GM15510 (cell line): ENCODE measurements around the gene FGD5.

Experiments used
- POLR2A ChIP-seq: IDR thresholded peaks from 3 replicates; pipeline ENCODE4 v1.6.1; 2011; ENCODE audit warnings: borderline replicate concordance; ENCODE audit not compliant: insufficient read length; ENCODE audit errors: extremely low read depth

Gene FGD5

DNA sequence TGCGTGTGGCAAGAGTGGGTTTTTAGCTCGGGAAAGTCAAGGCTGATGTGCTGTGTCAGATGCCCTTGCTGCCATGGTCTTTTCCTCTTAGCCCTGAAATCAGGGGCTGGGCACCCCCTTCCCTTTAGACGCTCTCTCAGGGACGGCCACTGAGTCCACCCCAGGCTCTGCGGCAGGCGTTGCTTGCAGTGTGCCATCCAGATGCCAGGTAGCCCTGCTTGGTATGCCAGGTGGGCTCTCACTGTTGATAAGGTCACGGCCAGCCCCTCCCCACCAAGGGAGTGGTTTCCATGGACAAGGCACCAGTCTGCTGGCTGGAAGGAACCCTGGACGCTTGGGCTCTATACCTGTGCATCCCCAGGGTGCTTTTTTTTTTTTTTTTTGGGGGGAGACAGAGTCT, 24.6 kb downstream of the FGD5 start:
- TF ChIP-seq POLR2A = no peak

DNA sequence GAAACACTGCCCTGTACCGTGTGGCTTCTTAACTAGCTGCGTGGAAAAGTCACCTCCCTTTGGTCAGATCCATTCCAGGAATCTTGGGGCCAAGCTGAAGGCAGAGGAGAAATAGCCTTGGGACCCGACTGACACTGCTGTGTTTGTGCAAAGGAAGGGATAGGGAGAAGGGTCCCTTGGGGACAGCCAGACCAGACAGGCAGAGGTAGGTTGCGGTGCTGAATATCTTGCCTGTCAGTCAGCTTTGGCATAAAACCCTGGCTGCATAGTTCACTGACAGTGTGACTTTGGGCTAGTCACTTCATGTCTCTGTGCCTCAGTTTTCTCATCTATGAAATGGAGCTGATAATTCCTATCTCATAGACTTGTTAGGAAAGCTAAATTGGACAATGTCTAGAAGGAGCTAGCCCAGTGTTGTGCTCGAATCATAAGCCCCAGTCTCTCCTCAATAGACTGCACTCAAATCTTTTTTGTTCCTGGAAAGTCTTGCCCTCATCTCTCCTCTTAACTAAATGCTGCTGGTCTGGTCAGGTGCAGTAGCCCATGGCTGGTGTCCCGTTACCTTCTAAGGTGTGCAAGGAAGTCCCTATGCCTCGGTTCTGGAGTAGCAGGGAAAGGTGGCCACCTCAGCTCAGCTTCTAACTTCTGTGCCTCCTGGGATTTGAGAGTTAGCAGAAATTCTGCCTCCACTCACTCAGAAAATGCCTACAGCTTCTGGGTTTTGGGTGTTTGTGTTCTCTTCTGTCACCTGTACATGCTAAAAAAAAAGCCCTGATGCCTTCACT, 25.8 kb downstream of the FGD5 start:
- no peak for TF ChIP-seq POLR2A

DNA sequence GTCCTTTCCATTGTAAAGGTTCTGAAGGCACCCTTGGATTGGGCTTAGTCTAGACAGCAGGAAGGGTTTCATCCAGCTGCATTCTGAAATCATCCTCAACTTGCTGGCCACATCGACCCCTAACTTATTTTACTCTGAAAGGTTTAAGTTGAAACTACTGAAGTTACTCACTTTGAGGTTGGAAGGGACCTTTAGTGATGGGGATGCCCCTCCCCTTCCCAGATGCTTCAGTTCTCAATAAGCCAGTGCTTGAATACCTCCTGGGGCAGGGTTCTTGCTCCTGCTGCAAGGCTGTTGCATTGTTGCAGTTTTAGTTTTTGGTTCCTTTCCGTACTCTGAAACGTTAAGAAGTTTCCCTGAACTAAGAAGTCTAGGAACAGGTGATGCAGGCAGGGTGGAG, 26.4 kb downstream of the FGD5 start:
- TF ChIP-seq POLR2A = no peak

DNA sequence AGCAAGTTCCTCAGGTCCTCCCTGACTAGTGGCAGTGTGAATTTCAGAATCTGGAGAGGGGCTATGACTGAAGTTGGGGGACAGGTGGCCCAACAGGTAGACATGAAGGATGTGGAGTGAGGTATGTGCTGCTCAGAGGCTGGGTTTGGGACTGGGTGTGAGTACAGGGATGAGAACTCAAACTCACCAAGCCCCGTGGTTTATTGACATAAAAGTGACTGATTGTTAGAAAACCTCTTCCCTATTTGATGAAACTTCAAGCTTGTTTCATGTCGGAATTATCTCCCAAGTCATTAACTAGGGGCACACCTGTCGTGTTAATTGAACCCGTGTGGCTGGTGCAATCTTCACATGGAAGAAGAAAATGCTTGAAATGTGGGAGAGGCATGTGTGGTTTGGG, 27.1 kb downstream of the FGD5 start:
- no peak for TF ChIP-seq POLR2A

DNA sequence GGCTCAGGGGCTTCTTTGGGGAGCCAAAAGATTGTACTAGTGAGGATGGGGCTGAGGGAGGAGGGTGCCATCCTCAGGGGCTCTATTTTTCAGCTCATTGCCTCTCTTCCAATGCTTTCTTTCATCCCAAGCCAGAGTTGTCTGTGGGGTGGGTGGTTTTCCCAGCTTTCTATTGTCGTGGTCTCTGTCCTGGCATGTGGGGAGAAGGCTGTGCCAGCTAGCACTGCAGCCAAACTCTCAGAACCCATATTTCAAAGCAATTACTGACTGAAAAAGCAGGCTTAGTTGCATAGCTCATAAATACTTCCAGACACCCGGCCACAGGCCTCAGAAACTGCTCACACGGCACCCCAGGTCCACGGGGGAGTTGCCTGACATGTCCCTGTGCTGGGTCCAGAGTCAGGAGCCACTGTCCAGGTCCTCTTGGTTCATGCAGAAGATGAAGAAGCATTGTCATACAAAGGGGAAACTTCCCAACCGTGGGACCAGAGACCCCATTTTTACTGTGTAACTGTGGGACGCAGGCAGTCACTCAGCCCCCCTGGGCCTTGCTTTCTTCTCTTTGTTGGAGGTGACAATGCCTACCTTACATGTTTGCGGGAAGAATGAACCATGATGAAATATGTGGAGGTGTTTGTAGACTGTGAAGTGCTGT, 27.6 kb downstream of the FGD5 start:
- TF ChIP-seq POLR2A = no peak

DNA sequence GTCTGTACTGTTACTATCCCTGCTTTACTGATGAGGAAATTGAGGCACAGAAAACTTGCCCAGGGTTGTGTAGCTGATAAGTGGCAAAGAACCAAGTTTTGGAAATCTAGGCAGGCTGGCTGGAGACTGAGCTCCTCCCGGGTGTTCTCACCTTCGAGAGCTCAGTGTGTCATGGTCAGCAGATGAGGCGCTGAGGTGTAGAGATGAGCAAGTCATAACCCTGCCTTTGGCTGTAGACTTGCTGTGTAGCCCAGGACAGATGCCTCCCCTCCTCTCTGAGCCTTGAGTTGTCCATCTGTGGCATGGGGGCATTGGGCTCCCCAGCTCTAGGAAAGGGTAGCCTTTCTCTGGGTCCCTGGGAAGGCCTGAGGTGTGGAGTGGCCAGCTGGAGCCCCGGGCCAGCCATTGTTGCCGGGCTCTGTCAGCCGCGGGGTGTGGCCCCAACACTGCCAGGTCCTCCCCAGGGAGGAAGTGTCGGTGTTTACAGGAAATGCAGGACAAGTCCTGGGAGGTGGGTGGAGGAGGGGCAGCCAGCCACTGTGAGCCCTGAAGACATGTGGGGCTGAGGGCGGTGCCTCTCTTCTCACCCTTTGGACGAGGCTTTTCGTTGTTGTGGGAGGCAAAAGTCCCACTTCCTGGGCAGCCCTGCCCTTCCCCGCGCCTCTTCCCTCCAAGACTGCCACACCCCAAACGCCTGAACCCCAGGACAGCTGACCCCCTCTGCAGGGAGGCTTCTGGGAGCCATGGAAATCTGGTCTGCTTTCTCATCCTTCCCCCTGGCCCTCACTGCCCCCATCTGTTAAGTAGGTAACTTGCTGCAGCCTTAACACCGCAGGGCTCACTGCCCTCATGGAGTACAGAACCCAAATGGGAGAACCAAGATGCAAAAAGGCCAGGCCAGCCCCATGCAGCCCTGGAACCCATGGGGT, 29.1 kb downstream of the FGD5 start:
- no peak for TF ChIP-seq POLR2A

DNA sequence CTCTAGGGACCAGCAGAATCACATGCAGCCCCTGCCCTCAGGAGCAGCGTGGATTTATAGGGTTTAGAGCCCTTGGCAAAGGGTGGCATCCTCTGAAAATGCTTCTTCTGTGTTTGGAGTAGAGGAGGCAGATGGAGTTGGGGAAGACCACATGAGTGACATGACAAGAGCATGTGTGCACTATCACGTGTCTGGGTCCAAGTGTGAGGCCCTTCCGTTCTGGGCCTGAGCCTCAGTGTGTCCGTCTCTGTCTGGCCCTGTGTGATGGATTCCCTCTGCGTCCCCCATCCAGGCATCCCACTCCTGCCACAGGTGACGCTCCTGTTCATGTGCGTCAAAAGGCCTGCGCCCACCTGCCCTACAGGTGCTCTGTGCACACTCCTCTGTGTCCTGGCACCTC, 30.1 kb downstream of the FGD5 start:
- TF ChIP-seq POLR2A = no peak

DNA sequence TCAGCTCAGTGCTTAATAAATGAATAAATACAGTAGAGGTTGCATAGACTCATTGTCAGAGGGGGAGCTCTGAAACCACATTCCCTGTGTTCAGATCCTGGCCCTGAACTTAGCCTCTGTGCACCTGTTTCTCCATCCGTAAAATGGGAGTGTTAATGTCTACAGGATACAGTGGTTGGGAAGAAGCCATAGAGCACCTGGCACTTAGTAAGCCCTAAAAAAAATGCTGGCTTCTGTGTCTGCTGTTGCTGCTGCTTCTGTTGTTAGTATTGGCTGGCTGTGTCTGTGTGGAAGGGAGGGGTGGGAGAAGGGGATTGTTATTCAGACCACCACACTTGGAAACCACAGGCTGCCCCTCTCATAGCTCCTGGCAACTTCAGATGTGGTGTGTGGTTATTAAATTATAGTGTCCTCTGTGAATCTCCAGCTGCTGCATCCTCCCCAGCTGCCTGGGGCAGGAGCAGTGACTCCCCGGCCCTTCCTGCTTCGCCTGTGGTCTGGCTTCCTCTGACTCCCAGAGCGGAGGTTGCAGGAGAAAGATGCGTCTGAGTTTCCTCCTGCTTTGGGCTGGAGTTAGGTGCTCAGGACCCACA, 31.0 kb downstream of the FGD5 start:
- no peak for TF ChIP-seq POLR2A

DNA sequence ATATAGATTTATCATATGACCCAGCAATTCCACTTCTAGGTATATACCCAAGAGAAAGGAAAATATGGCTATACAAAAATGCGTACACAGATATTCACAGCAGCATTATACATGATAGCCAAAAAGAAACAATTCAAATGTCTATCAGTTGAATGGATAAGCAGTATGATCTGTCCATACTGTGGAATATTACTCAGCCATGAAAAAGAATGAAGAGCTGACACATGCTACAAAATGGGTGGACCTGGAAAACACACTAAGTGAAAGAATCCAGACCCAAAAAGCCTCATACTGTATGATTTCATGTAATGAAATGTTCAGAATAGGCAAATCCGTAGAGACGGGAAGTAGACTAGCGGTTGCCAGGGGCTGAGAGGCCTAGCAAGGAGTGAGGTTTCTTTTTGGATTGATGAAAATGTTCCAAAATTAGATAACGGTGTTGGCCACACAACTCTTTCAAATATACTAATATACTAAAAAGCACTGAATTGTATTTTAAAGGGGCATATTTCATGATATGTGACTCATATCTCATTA, 33.4 kb downstream of the FGD5 start:
- TF ChIP-seq POLR2A = no peak

DNA sequence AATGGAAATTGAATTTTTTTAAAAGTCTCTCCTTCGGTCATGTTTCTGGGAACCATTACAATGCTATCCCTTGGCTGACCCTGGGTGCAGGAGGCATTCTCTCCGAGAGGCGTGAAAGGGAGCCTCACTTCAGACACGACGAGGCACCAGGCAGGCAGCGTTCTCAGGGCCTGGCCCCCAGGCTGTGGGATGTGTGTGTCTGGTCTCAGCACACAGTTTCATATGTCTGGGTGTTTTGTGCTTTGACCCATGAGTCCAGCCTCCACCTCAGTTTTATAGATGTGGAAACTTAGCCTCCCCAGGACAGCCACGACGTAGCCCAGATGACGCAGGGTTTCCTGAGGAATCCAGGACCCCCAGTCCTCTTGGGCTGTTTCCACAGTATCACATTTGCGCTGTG, 34.0 kb downstream of the FGD5 start:
- no peak for TF ChIP-seq POLR2A

DNA sequence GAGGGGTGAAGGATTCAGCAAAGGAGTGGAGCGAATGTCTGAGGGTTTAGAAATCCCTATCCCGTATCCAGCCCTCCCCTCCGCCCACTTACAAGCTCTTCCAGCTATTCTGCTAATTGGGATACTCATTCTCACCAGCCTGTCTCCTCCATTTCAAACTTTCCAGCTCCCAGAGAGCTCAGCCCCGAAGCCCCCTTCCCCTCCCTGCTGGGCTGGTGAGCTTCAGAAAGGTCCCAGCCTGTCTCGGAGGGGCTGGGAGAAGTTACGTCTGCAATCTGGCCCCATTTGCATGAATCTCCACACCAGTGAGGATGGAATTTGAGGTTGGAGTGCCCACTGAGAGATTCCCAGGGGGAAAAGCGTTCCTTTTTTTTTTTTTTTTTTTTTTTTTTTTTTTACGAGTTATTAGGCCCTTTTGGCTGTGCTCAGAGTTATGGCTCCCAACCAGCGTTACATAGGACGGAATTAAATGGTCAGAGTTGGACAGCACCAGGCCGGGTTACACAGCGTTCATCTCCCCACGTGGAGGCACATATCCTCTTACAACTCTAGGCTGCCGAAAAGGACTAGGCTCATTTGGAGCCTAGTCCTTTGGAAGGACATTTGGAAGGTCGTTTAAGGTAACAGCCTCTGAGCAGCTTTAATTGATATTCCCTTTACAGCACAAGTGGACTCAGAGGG, 34.6 kb downstream of the FGD5 start:
- no peak for TF ChIP-seq POLR2A

DNA sequence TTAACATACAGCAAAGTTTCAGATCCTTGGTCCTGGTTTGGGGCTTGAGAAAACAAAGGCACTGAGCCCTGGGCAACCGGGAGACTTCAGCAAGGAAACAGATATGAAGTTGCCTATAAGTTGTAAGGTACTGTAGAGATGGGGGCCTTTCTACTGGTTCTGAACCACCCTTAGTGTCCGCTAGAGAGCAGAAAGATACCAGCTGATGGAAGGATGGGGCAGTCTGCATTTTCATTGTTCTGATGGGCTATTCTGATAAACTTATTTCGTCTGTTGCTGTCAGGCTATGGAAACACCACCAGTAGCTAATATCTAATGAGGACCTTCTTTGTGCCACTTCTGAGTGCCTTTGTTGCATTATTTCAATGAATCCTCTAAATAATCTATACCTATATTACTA, 38.7 kb downstream of the FGD5 start:
- no peak for TF ChIP-seq POLR2A

DNA sequence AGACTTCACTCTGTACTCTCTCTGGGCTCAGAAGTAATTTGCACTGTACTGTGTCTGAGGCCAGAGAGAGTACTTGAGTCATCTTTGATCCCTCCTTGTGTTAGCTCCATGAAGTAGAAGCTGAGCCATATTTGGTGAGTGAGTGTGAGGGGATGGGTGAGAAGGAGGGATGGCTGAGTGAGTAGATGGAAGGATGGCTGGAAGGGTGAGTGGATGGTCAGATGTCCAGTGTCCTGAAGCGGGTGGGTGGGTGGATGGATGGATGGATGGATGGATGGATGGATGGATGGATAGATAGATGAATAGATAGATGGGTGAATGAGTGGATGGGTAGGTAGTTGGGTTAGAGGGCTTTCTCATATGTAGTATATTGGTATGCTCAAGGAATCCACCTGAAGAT, 39.3 kb downstream of the FGD5 start:
- no peak for TF ChIP-seq POLR2A

DNA sequence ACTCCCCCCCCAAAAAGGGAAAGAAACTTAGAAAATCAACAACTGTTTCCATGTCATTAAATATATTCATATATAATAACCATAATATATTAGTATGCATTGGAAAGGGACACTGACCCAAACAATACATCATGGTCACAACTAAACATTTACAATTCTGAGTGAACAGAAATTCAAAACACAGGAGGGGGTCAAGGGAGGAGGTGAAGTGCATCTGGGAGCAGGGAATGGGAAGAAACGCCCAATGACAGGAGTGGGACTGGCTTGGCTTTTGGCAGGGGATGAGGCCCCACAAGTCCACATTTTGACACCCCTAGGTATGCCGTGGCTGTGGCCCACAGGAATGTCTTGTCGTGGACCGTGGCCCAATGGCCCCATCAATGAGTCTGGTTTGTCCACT, 41.1 kb downstream of the FGD5 start:
- no peak for TF ChIP-seq POLR2A
